GM23338 (cell line): ENCODE results near the gene TSR1. TPM values are rescaled to one million over a fixed set of nuclear protein-coding genes. Genes with fewer than 3 reads are reported as not detected.

ENCODE experiments used
- ATAC-seq: fragments of 200-7000 bp; cut with Tn5 transposase; 3 replicates; pipeline ENCODE4 v1.9.1; 2020
- DNase-seq: peaks from one replicate; pipeline ENCODE4 v3.0.0-alpha.2; 2015; ENCODE audit warnings: low spot score
- H2AFZ ChIP-seq: fragments of 200-600 bp; sonication (generic); 2 replicates; pipeline ENCODE4 v1.8.0; 2016; ENCODE audit warnings: antibody characterized with exemption, mild to moderate bottlenecking, moderate library complexity
- H3F3A ChIP-seq: fragments of 200-600 bp; sonication (generic); replicated peaks from 2 replicates; pipeline ENCODE4 v1.8.0; 2017; ENCODE audit warnings: antibody characterized with exemption, mixed run types, low read depth
- H3K27ac ChIP-seq: fragments of 200-600 bp; sonication (generic); 2 replicates; pipeline ENCODE4 v1.6.1; 2016; ENCODE audit warnings: low read depth
- H3K27me3 ChIP-seq: fragments of 200-600 bp; sonication (generic); 2 replicates; pipeline ENCODE4 v1.8.0; 2016; ENCODE audit warnings: mild to moderate bottlenecking, mixed run types, moderate library complexity; ENCODE audit not compliant: insufficient read depth
- H3K36me3 ChIP-seq: fragments of 200-600 bp; sonication (generic); 2 replicates; pipeline ENCODE4 v1.8.0; 2016; ENCODE audit warnings: mild to moderate bottlenecking; ENCODE audit not compliant: insufficient read depth
- H3K4me1 ChIP-seq: fragments of 200-600 bp; sonication (generic); 2 replicates; pipeline ENCODE4 v1.8.0; 2016; ENCODE audit warnings: mild to moderate bottlenecking, moderate library complexity; ENCODE audit not compliant: insufficient read depth
- H3K4me2 ChIP-seq: fragments of 200-600 bp; sonication (generic); 2 replicates; pipeline ENCODE4 v1.7.1; 2017; ENCODE audit warnings: mixed run types
- H3K4me3 ChIP-seq: fragments of 200-600 bp; sonication (generic); 2 replicates; pipeline ENCODE4 v1.6.1; 2016; ENCODE audit warnings: mixed run types
- H3K79me2 ChIP-seq: fragments of 200-600 bp; sonication (generic); replicated peaks from 2 replicates; pipeline ENCODE4 v1.8.0; 2017; ENCODE audit warnings: mild to moderate bottlenecking; ENCODE audit not compliant: insufficient read depth
- H3K9me2 ChIP-seq: fragments of 200-600 bp; sonication (generic); 2 replicates; pipeline ENCODE4 v1.8.0; 2017; ENCODE audit not compliant: insufficient read depth
- H4K20me1 ChIP-seq: fragments of 200-600 bp; sonication (generic); replicated peaks from 2 replicates; pipeline ENCODE4 v1.8.0; 2017; ENCODE audit warnings: mild to moderate bottlenecking; ENCODE audit not compliant: insufficient read depth
- H3K27ac Mint-ChIP-seq: 2 replicates; pipeline ENCODE4 v1.8.0; 2020; ENCODE audit warnings: inconsistent platforms, mild to moderate bottlenecking, moderate library complexity, mixed read lengths
- H3K27me3 Mint-ChIP-seq: 3 replicates; pipeline ENCODE4 v1.8.0; 2022; ENCODE audit warnings: low read depth, mild to moderate bottlenecking, moderate library complexity, mixed read lengths, inconsistent platforms; ENCODE audit not compliant: insufficient read depth, poor library complexity
- H3K36me3 Mint-ChIP-seq: 3 replicates; pipeline ENCODE4 v1.8.0; 2021; ENCODE audit warnings: low read depth, mild to moderate bottlenecking, inconsistent platforms, moderate library complexity, mixed read lengths
- H3K4me1 Mint-ChIP-seq: 3 replicates; pipeline ENCODE4 v1.8.0; 2020; ENCODE audit warnings: mild to moderate bottlenecking, inconsistent platforms, mixed read lengths
- H3K4me3 Mint-ChIP-seq: 3 replicates; pipeline ENCODE4 v1.8.0; 2021; ENCODE audit warnings: moderate library complexity, mild to moderate bottlenecking, inconsistent platforms, mixed read lengths
- H3K9me3 Mint-ChIP-seq: 3 replicates; pipeline ENCODE4 v1.8.0; 2020; ENCODE audit warnings: moderate library complexity, mild to moderate bottlenecking, inconsistent platforms, mixed read lengths
- CREB1 ChIP-seq: fragments of 250-450 bp; sonication (Bioruptor Pico); IDR thresholded peaks from 2 replicates; pipeline ENCODE4 v1.5.0; 2020; ENCODE audit warnings: low read depth, mild to moderate bottlenecking, moderate library complexity
- CTCF ChIP-seq, 2 experiments: fragments of 200-600 bp in 1 of 2; sonication (generic) in 1 of 2; conservative IDR thresholded peaks; 2 replicates each; pipeline versions ENCODE4 v1.5.1 to v1.6.1; 2016 to 2017; ENCODE audit warnings: antibody characterized with exemption in 2 of 2, low read depth in 2 of 2, mild to moderate bottlenecking in 2 of 2, moderate library complexity in 1 of 2
- ETS1 ChIP-seq: IDR thresholded peaks from 2 replicates; pipeline ENCODE4 v1.6.1; 2016; ENCODE audit warnings: antibody characterized with exemption
- EZH2 ChIP-seq: fragments of 200-600 bp; sonication (generic); IDR thresholded peaks from one replicate; pipeline ENCODE4 v1.8.0; 2017; ENCODE audit warnings: antibody characterized with exemption, mild to moderate bottlenecking, low read depth; ENCODE audit not compliant: unreplicated experiment
- JUNB ChIP-seq: IDR thresholded peaks from one replicate; pipeline ENCODE4 v1.6.1; 2016; ENCODE audit warnings: antibody characterized with exemption; ENCODE audit not compliant: unreplicated experiment
- NANOG ChIP-seq: IDR thresholded peaks from 2 replicates; pipeline ENCODE4 v1.6.1; 2016; ENCODE audit warnings: antibody characterized with exemption, borderline replicate concordance
- POLR2AphosphoS5 ChIP-seq: IDR thresholded peaks from 2 replicates; pipeline ENCODE4 v1.6.1; 2016; ENCODE audit warnings: antibody characterized with exemption, low read depth
- REST ChIP-seq: IDR thresholded peaks from one replicate; pipeline ENCODE4 v1.6.1; 2018; ENCODE audit warnings: antibody characterized with exemption; ENCODE audit not compliant: unreplicated experiment
- ZNF114 ChIP-seq: fragments of 250-450 bp; sonication (Bioruptor Pico); IDR thresholded peaks from 2 replicates; pipeline ENCODE4 v1.5.0; 2020; ENCODE audit warnings: mild to moderate bottlenecking, moderate library complexity
- ZNF462 ChIP-seq: fragments of 250-450 bp; sonication (Bioruptor Pico); IDR thresholded peaks from 2 replicates; pipeline ENCODE4 v1.5.0; 2020; ENCODE audit warnings: mild to moderate bottlenecking, moderate library complexity
- polyA plus RNA-seq: library from polyadenylated mRNA; unstranded; fragments of >200 nt; fragmentation: Nextera tagmentation; extraction: Ambion mirVana; gene quantifications from 2 replicates; pipeline ENCODE4 v1.2.1, GENCODE V29; 2016
- total RNA-seq: library from RNA; depleted of rRNA; stranded (reverse); fragments of >200 nt; shearing (Covaris generic); gene quantifications from 2 replicates; pipeline ENCODE4 v1.2.3, GENCODE V29; 2014

Gene TSR1
- total and polyA plus RNA-seq, 2 experiments from 2014 or later = 36.9 to 108 TPM

GRCh38 chr17:2335726-2336214 is 487 bp downstream of the TSR1 start:
- Histone ChIP-seq H3K27ac (peak overlapping the region; percentile 84), H3K27me3 (no peaks in the 10 kb centered on the region), H4K20me1 (peaks cover 33% of the 10 kb centered on the region), H3K36me3 (peaks cover 45% of the 10 kb centered on the region), H2AFZ (peak overlapping the region; percentile 94), H3K4me1 (peaks cover 20% of the 10 kb centered on the region), H3K79me2 (peaks cover 69% of the 10 kb centered on the region), H3F3A (peaks cover 43% of the 10 kb centered on the region), H3K9me2 (no peaks in the 10 kb centered on the region), H3K4me3 (peak overlapping the region; percentile 95), H3K4me2 (peak overlapping the region; percentile 99)
- Mint-ChIP-seq H3K4me3 (no peak overlapping the region), H3K36me3 (0 out of 3 replicates have a peak, but pooled peaks cover 2% of the 10 kb centered on the region), H3K27ac (peak overlapping the region; percentile 99), H3K4me1 (peaks cover 5% of the 10 kb centered on the region), H3K9me3 (peaks cover 2% of the 10 kb centered on the region; the same call in 1 of the 3 replicates), H3K27me3 (peaks cover 17% of the 10 kb centered on the region)
- TF ChIP-seq ZNF462 (no peak), EZH2 (no peak), ZNF114 (CRISPR knock-in tag) (no peak), NANOG (no peak), ETS1 (no peak), REST (no peak), CTCF (conservative IDR thresholded peaks at IDR 0.05; ENCODE audit: low read depth in 2 of 2) (no peak), POLR2AphosphoS5 (no peak), CREB1 (CRISPR knock-in tag) (no peak), JUNB (no peak)
- DNase-seq (peak; percentile 62), ATAC-seq (peak; percentile 6)
